ENCODE data around the gene OPN1MW3. TPM values are rescaled to one million over a fixed set of nuclear protein-coding genes. Genes with fewer than 3 reads are reported as not detected.
"Not testable (repeated sequence)": the region's sequence is repeated elsewhere in the genome, so short reads cannot be mapped to it uniquely, and the experiment has no call there.

Gene OPN1MW3
- total RNA-seq, 1 donor from 2014 or later: not detected

GRCh38 chrX:154296731-154297130, 39.3 kb downstream of the OPN1MW3 start:
- Histone ChIP-seq H3K9me3 (ENCODE audit: insufficient read depth, low read depth, low read length) (no peaks in the 10 kb centered on the region), H2AFZ (ENCODE audit: low read depth, low read length) (no peak overlapping the region), H3K9ac (ENCODE audit: low read length) (no peak overlapping the region), H3K27ac (ENCODE audit: low read depth, low read length) (no peak overlapping the region), H3K4me2 (ENCODE audit: low read length) (no peak overlapping the region), H3K36me3 (ENCODE audit: insufficient read depth, low read length) (no peaks in the 10 kb centered on the region), H3K4me3 (ENCODE audit: insufficient read depth, low read depth, low read length) (no peak overlapping the region), H3K27me3 (ENCODE audit: insufficient read depth, low read length) (no peaks in the 10 kb centered on the region), H4K20me1 (ENCODE audit: insufficient read depth, low read length) (no peaks in the 10 kb centered on the region), H3K79me2 (ENCODE audit: insufficient read depth, low read length) (no peaks in the 10 kb centered on the region), H3K4me1 (ENCODE audit: insufficient read depth, low read length) (no peaks in the 10 kb centered on the region)
- Mint-ChIP-seq H3K36me3 (ENCODE audit: low read depth, unreplicated experiment) (no peaks in the 10 kb centered on the region), H3K4me3 (ENCODE audit: unreplicated experiment) (no peak overlapping the region), H3K27ac (ENCODE audit: unreplicated experiment) (no peak overlapping the region), H3K27me3 (ENCODE audit: low read depth, unreplicated experiment) (no peaks in the 10 kb centered on the region), H3K4me1 (ENCODE audit: low read depth, unreplicated experiment) (no peaks in the 10 kb centered on the region), H3K9me3 (ENCODE audit: unreplicated experiment) (no peaks in the 10 kb centered on the region)
- no peak for TF ChIP-seq CTCF (IDR thresholded peaks at IDR 0.05; ENCODE audit: insufficient read depth, low read depth, low read length)
- TF ChIP-seq EZH2 (IDR thresholded peaks at IDR 0.05; ENCODE audit: insufficient read depth, low read length): no peak
- no peak for DNase-seq (ENCODE audit: low read depth)
- no peak for FAIRE-seq

GRCh38 chrX:154298312-154298711, 40.9 kb downstream of the OPN1MW3 start:
- Mint-ChIP-seq H3K9me3 (ENCODE audit: unreplicated experiment) (no peaks in the 10 kb centered on the region), H3K4me3 (ENCODE audit: unreplicated experiment) (no peak overlapping the region), H3K27me3 (ENCODE audit: low read depth, unreplicated experiment) (peaks cover 3% of the 10 kb centered on the region), H3K36me3 (ENCODE audit: low read depth, unreplicated experiment) (no peaks in the 10 kb centered on the region), H3K4me1 (ENCODE audit: low read depth, unreplicated experiment) (no peaks in the 10 kb centered on the region), H3K27ac (ENCODE audit: unreplicated experiment) (no peak overlapping the region)
- Histone ChIP-seq H3K4me2 (ENCODE audit: low read length) (no peak overlapping the region), H3K27ac (ENCODE audit: low read depth, low read length) (no peak overlapping the region), H3K9ac (ENCODE audit: low read length) (no peak overlapping the region), H3K4me3 (ENCODE audit: insufficient read depth, low read depth, low read length) (no peak overlapping the region), H2AFZ (ENCODE audit: low read depth, low read length) (no peak overlapping the region), H3K79me2 (ENCODE audit: insufficient read depth, low read length) (no peaks in the 10 kb centered on the region), H3K36me3 (ENCODE audit: insufficient read depth, low read length) (no peaks in the 10 kb centered on the region), H4K20me1 (ENCODE audit: insufficient read depth, low read length) (no peaks in the 10 kb centered on the region), H3K9me3 (ENCODE audit: insufficient read depth, low read depth, low read length) (no peaks in the 10 kb centered on the region), H3K27me3 (ENCODE audit: insufficient read depth, low read length) (no peaks in the 10 kb centered on the region), H3K4me1 (ENCODE audit: insufficient read depth, low read length) (no peaks in the 10 kb centered on the region)
- FAIRE-seq: no peak
- TF ChIP-seq EZH2 (IDR thresholded peaks at IDR 0.05; ENCODE audit: insufficient read depth, low read length) (no peak), CTCF (IDR thresholded peaks at IDR 0.05; ENCODE audit: insufficient read depth, low read depth, low read length) (no peak)
- DNase-seq (ENCODE audit: low read depth): no peak

- no peak overlapping the region for H3K4me3 ChIP-seq (ENCODE audit: insufficient read depth, low read depth, low read length)
- H3K9me3 ChIP-seq (ENCODE audit: insufficient read depth, low read depth, low read length): no peaks in the 10 kb centered on the region
- FAIRE-seq: no peak
- Mint-ChIP-seq H3K27ac (ENCODE audit: unreplicated experiment) (no peak overlapping the region), H3K36me3 (ENCODE audit: low read depth, unreplicated experiment) (no peaks in the 10 kb centered on the region), H3K4me1 (ENCODE audit: low read depth, unreplicated experiment) (no peaks in the 10 kb centered on the region), H3K27me3 (ENCODE audit: low read depth, unreplicated experiment) (peaks cover 3% of the 10 kb centered on the region), H3K4me3 (ENCODE audit: unreplicated experiment) (no peak overlapping the region), H3K9me3 (ENCODE audit: unreplicated experiment) (no peaks in the 10 kb centered on the region)
- H2AFZ ChIP-seq (ENCODE audit: low read depth, low read length): no peak overlapping the region
- DNase-seq (ENCODE audit: low read depth): no peak
- H3K4me2 ChIP-seq (ENCODE audit: low read length): no peak overlapping the region
- H3K36me3 ChIP-seq (ENCODE audit: insufficient read depth, low read length): no peaks in the 10 kb centered on the region
- H3K4me1 ChIP-seq (ENCODE audit: insufficient read depth, low read length): no peaks in the 10 kb centered on the region
- H3K27me3 ChIP-seq (ENCODE audit: insufficient read depth, low read length): no peaks in the 10 kb centered on the region
- H3K9ac ChIP-seq (ENCODE audit: low read length): no peak overlapping the region
- TF ChIP-seq EZH2 (IDR thresholded peaks at IDR 0.05; ENCODE audit: insufficient read depth, low read length) (no peak), CTCF (IDR thresholded peaks at IDR 0.05; ENCODE audit: insufficient read depth, low read depth, low read length) (no peak)
- H4K20me1 ChIP-seq (ENCODE audit: insufficient read depth, low read length): no peaks in the 10 kb centered on the region
- no peaks in the 10 kb centered on the region for H3K79me2 ChIP-seq (ENCODE audit: insufficient read depth, low read length)
- H3K27ac ChIP-seq (ENCODE audit: low read depth, low read length): no peak overlapping the region
These were observed 43.4 kb downstream of the OPN1MW3 start for GRCh38 chrX:154300816-154301215.

GRCh38 chrX:154302998-154303397, 45.6 kb downstream of the OPN1MW3 start:
- not testable (repeated sequence) for H3K9me3 ChIP-seq (ENCODE audit: insufficient read depth, low read depth, low read length); H3K4me1 ChIP-seq (ENCODE audit: insufficient read depth, low read length); H3K27ac ChIP-seq (ENCODE audit: low read depth, low read length); H3K27me3 ChIP-seq (ENCODE audit: insufficient read depth, low read length); H3K27ac Mint-ChIP-seq (ENCODE audit: unreplicated experiment); H3K4me3 Mint-ChIP-seq (ENCODE audit: unreplicated experiment); DNase-seq (ENCODE audit: low read depth); H3K4me3 ChIP-seq (ENCODE audit: insufficient read depth, low read depth, low read length); H3K4me1 Mint-ChIP-seq (ENCODE audit: low read depth, unreplicated experiment); H3K79me2 ChIP-seq (ENCODE audit: insufficient read depth, low read length); H2AFZ ChIP-seq (ENCODE audit: low read depth, low read length); H3K9me3 Mint-ChIP-seq (ENCODE audit: unreplicated experiment); H3K36me3 ChIP-seq (ENCODE audit: insufficient read depth, low read length); H3K9ac ChIP-seq (ENCODE audit: low read length); H3K36me3 Mint-ChIP-seq (ENCODE audit: low read depth, unreplicated experiment); H3K27me3 Mint-ChIP-seq (ENCODE audit: low read depth, unreplicated experiment); H4K20me1 ChIP-seq (ENCODE audit: insufficient read depth, low read length); H3K4me2 ChIP-seq (ENCODE audit: low read length)
- peak; percentile 39 for FAIRE-seq
